ENCODE measurements around the gene ZNF597.
"Not testable (repeated sequence)": the region's sequence is repeated elsewhere in the genome, so short reads cannot be mapped to it uniquely, and the experiment has no call there.

Gene ZNF597

DNA sequence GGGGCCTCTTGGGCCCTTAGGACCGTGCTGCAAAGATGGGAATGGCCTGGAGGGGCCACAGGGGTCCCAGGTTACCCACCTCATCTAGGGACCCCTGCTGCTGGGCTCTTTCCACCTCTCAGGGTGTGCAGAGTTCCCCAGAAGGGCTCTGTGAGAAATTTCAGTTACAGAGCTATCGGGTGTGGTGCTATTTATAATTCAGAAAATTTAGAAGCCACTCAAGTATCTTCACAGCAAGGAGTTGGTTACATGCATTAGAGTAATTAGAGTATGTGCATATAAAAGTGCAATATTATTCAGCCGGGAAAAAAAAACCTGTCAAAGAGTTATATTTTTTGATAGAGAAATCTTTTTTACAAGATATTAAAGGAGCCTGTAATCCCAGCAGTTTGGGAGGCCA lies 33.1 kb upstream of the ZNF597 start:
- DNase-seq = no peak

DNA sequence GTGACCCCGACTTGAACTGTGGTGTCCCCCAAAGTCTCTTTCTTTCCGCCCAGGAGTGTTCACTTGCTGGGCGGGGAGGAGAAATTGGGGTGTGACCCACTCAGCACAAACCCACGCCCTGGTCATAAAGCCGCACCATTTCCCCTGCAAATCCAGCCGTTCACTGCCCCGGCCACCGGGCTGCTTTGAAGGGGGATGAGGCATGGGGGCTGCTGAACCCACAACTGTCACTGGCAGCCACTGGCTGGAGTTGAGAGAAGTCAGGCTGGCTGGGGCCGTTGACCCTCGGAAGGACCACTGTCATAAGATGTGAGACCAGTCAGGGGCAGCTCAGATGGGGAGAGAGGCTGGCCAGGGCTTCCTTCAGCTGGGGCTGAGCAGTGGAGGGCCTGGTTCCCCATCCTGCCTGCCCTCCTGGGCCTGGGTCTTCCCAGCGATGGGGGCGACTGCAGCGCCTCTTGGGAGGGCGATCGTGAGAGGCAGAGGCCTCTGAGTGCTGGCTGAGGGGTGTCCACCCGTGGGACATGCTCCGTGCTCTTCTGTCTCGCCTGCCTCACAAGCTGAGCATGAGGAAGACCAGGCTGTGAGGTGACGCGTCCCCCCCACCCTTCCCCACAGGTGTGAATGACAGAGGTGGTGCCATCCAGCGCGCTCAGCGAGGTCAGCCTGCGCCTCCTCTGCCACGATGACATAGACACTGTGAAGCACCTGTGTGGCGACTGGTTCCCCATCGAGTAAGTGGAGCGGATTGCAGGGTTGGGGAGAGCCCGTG lies 32.5 kb upstream of the ZNF597 start:
- no peak for DNase-seq

DNA sequence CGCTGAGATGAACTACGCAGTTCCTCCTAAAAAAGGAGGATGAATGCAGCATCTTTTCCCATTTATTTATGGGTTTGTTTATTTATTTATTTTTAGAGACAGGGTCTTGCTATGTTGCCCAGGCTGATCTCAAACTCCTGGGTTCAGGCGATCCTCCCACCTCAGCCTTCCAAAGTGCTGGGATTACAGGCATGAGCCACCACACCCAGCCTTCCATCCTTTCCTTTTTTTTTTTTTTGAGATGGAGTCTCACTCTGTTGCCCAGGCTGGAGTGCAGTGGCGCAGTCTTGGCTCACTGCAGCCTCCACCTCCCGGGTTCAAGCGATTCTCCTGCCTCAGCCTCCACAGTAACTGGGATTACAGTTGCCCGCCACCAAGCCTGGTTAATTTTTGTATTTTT lies 31.6 kb upstream of the ZNF597 start:
- not testable (repeated sequence) for DNase-seq

DNA sequence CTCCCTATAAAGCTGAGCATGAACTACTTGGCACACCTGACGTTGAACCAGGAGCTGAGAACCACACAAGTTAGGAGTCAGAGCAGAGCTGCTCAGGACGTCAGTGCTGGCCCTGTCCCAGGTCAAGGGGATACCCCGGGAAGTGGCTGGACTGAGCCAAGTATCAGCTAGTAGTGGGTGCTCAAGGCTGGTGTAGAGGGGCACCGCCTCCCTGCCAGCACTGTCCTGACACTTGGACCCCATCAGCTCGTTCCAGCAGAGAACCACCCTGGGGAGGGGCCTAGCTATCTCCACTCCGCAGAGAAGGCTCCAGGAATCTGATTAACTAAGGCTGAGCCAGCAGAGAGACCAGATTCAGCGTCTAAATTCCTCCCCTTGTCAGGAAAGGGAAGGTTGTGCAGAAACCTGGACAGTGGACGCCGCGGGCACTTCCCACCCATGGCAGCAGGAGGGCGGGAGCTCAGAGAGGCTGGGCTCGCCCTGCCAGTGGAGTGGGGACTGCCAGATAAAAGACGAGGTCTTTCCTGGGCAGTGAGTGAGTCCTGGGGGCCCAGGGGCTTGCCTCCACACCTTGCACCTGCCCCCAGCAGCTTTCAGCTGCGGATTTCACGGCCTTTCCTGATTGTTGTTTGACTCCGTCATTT lies 31.0 kb upstream of the ZNF597 start:
- DNase-seq = no peak

DNA sequence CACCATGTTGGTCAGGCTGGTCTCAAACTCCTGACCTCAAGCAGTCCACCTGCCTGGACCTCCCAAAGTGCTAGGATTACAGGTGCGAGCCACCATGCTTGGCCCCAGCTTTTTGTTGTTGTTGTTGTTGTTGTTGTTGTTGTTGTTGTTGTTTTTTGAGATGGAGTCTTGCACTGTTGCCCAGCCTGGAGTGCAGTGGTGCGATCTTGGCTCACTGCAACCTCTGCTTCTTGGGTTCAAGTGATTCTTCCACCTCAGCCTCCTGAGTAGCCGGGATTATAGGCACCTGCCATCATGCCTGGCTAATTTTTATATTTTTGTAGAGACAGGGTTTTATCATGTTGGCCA lies 30.3 kb upstream of the ZNF597 start:
- not testable (repeated sequence) for DNase-seq

DNA sequence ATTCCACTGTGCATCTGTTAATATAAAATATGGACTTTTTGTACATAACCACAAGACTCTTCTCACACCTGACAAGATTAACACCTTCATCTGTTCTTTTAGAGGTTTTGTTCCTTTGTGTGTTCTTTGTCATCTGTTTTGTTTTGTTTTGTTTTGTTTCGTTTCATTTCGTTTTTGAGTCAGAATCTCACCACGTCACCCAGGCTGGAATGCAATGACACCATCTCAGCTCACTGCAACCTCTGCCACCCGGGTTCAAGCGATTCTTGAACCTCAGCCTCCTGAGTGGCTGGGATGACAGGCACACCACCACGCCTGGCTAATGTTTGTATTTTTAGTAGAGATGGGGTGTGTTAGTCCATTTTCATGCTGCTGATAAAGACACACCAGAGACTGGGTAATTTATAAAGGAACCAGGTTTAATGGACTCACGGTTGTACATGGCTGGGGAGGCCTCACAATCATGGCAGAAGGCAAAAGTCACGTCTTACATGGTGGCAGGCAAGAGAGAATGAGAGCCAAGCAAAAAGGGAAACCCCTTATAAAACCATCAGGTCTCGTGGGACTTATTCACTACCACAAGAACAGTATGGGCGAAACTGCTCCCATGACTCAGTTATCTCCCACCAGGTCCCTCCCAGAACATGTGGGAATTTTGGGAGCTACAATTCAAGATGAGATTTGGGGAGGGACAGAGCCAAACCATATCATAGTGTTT lies 29.7 kb upstream of the ZNF597 start:
- DNase-seq = no peak

DNA sequence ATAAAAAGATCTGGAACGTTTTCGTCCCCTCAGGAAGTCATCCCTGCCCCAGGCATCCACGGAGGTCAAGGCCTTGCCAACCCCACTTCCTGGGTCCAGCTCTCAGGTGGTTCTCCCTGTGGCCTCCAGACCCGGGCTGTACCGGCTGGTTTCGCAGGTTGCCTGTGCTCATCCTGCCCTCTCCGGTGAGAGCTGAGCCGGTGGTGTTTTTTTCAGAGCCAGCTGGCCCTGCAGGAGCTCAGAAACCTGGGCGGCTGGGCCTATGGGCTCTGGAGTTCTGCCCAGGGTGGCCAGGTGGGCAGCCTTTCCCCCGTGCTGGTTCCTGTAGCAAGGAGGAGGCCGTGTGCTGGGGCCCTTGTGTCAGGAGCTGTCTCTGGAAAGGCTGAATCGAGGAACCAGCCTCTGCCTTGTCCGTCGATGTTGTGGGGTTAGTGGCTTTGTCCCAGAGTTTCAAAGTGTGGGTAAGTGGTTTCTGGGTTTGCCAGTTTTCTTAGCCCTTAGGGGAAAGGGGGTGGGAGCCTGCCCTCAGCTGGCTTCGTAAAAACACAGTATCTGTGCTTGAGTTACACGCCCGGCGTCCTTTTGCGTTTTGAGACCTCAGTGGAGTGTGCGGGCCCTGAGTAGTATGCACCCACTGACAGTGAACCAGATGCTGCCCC lies 28.3 kb upstream of the ZNF597 start:
- no peak for DNase-seq

DNA sequence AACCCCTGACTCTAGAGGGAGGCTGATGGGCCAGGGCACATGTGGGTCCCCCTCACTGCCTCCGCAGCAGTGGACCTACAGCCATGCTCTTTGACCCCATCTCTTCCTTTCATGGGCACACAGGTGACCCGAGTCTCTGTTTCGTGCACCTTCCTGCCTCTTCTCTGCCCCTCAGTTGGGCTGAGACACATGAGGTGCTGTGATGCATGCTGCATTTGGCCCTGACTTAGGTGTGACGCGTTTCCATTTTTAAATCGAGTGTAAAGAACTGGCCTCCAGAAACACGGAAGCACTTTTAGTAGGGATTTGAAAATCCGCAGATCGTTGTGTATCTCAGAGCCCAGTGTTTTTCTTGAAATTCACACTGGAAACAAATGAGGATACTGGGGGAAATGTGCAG lies 27.4 kb upstream of the ZNF597 start:
- no peak for DNase-seq

DNA sequence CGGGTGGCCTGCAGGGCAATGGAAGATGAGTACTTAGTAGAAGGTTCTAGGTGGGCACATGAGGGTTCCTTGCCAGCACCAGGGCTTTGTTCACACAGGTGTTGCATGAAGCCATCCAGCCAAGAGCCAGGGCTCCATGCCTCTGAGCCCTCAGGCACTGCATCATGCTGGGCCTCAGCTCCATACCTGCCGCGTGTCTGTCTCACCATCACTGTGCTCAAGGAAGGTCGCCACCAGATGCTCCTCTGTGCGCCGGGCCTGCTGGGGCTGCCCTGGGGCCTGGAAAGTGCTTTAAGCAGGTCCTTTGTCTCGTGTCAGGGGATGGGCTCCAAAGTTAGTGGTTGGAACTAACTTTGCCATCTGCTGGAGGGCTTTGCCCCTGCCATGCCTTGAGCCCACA lies 26.4 kb upstream of the ZNF597 start:
- DNase-seq = no peak

DNA sequence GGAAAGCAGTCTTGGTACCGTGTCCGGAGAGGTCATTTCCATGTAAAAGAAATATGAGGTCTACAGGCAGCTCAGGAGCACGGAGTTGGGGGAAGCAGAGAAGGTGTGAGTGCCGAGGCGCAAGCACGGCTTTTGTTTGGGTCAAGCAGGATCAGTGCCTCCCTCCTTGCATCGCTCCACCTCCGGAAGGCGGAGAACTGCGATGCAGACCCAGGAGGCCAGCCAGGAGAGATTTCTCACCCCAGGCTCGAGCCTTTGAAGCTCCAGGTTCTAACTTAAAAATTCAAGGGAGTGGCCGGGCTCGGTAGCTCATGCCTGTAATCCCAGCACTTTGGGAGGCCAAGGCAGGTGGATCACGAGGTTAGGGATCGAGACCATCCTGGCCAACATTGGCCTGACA lies 25.2 kb upstream of the ZNF597 start:
- no peak for DNase-seq

DNA sequence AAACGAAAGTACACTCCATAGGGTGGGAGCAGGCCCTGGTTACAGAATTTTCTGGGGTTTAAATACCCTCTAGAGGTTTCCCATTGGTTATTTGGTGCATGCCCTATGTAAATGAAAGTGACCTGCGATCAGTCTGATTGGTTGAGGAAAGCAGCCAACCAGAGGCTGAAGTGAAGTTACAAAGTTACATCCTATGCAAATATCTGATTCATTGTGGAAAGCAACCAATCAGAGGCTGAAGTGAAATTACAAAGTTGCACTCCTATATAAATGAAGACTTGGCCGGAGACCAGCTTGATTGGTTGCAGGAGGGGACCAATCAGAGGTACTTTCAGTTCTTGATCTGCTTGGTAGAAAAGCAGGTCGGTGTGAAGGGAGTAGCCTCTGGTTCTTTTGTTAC lies 24.6 kb upstream of the ZNF597 start:
- DNase-seq = no peak

DNA sequence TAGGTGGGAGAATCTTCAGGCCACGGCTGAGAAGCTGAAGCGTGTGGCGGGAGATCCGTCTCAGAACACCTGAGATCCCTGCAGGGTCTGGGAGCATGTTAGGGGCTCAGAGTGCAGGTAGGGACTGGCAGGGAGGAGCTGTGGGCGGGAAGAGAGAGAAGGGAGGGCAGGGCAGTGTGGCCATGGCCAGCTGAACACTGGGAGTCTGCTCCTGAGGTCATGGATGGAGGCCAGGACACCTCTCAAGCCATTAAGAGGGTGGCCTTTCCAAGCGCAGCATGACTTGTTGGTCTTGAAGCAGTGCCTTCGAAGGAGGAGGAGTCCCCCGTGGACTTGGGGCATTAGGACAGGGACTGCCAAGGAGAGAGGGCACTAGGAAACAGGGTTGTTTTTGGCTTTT lies 23.9 kb upstream of the ZNF597 start:
- DNase-seq = no peak

DNA sequence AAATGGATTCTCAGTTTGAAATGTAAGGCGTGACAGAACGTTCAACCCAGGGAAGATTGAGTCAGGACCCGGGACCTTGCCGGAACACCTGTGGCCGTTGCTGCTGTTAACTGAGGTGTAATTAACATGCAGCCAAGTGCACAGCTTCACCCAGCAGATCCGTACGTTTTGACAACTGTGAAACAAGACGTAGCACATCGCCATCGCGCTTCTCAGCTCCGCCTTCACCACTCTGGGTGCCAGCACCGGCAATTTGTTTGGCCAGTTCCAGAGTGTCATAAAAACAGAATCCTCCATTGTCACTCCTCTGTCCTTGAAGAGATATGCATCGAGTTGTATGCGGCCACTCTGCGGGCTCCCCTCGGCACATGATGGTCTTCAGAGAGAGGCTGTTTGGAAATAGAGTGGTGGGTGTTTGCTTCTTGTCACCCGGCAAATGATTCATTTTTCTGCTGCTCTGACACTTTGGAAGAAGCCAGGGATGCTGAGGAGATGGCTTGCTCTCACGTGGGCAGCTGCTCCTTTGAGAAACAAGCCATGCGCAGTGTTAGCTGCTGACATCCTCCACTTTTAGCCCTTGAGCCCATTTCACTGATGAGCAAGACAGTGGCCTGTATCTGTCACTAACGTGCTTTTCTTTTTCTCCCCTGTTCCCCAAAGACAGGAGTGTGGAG lies 22.7 kb upstream of the ZNF597 start:
- DNase-seq = peak in 2 of 56 donors; percentile 5 to 45

DNA sequence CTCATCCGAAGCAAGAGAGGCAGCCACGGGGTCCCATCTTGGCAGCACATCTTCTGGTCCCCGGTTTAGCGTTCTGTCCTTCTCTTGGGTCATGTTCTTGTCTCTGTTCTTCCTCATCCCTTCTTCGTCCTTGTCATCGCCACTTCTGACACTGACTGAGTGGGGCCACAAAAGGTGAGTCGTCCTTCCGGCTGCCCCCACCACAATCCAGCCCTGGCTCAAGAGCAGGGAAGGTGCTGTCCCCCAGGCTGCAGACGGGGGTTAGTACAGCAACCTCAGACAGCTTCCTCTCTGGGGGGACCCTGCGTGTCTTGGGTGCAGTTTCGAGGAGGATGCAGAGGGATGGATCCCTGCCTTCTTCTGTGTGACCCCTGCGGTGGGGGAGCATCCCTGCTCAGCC lies 22.0 kb upstream of the ZNF597 start:
- no peak for DNase-seq

DNA sequence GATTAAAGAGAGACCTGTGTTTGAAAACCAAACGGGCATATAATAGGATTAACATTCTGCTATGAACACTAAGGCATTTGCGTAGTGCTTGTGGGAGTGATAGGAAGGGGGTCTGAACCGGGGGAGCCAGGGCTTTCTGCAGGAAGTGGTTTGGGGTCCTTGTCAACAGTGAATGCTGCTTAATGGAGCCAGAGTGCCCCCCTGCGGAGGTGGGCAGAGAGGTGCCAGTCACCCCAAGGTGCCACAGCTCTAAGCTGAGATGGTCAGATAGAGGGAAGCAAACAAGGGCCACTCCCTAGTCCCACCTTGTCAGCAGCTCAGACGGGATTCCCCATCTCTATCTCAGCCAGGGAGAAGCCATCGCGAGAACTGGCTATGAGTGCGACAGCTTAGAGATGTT lies 17.8 kb upstream of the ZNF597 start:
- DNase-seq = no peak

DNA sequence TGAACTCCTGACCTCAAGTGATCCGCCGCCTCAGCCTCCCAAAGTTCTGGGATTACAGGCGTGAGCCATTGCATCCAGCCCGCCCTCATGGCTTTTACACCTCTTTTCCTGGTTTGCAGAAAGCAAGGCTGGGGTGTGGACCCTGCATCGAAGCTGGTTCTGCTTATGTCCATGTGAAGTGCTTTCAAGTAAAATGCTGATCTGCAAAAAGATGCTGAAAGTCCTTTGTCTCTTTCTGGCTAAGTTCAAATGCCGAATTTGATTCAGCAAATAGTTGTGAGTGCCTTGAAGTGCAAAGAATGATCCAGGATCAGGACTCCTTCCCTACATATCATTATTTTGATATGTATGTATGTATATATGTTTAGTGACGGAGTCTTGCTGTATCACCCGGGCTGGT lies 17.3 kb upstream of the ZNF597 start:
- no peak for DNase-seq

DNA sequence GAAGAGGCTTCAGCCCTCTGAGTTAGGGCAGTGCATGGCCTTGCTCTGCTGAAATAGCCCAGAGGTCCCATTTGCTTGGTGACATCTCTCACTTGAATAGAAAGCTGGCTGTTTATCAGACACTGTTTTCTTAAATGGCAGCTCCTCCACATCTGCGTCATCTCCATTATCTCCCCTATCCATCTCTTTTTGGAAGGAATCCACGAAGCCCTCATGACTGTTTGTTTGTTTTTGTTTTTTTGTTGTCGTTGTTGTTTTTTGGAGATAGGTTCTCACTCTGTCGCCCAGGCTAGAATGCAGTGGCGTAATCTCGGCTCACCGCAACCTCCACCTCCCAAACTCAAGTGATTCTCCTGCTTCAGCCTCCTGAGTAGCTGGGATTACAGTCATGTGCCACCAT lies 16.8 kb upstream of the ZNF597 start:
- no peak for DNase-seq

DNA sequence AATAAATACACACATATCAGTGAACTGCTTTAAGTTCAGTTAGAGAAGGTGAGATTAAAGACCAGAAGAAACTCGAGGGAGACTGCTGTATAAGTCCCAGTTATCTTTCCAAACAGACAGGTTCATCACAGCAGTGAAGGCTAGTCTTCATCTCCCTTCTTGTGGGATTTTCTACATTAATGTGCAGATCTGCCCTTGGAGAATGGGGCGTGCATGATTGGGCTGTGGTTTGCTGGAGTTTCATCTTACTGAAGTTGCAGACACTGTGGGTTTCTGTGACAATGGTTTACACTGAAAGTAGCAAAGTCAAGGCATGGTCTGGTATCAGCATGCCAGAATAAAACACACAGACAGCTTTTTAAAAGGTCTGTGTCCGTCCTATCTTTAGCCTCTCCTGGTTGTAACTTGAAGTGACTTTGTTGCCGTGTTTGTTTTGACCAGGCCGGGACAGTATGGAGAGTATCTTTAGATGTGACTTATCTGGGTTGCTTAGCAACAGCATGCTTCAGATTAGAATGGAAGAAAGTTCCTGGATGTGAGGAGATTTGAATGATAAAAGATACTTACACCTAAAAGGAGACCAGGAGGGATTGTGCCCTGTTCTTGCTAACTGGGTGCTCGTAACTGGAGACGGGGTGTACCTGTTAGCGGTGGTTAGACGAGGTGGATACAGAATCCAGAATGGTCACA lies 16.2 kb upstream of the ZNF597 start:
- DNase-seq = no peak

DNA sequence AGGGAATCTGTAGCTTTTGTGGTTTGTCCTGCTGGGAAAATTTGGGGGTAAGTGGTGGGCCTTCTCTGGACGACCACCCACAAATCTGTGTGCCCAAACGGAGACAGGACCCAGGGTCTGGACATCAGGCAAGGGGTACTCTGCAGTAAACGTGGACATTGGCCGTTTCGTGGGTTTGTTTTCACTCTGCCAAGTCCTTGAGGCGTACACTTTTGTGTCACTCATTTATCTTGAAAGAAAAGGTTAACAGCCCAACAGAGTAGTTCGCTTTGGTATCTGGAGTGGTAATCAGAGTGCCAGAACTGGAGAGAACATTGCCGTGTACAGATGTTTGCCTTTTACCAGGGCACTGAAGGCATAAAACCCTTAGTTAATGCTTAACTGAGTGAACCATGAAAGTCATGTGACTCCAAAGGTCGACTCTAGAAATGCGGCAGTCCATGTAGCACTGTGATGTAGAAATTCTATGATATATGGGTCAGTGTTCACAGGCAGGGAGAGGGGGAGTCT lies 15.6 kb upstream of the ZNF597 start:
- DNase-seq = peak in 1 of 56 donors; percentile 51

DNA sequence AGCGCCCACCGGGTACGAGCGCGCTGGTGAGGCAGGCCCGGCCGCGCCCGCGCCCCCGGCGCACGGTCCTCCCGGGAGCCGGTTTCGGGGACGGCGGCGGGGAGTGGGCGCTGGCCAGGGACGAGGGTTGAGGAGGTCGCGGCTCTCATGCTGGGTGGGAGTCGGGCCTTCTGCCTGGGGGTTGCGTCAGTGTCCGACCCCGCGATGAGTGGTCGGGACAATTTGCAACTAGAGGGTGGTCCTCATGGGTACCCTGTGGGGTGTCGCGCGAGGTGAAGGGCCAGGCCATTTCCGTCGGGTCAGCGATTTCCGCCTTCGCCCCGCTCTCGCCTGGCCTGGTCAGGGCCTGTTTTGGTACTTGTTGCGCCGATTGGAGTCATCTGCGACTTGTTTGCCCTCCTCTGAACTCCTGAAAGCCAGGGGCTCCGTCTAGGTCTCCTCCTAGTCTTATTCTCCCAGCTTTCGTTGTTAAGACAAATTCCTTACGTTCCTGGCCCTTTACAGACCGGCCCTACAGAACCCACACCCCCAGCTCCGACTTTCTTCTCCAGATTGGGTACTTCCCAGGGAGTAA lies 15.1 kb upstream of the ZNF597 start:
- DNase-seq = peak in 5 of 56 donors; percentile 13 to 51 (median 34)

Data from amygdala (tissue), 56 donors.